Lower leg skin (tissue), 4 donors: ENCODE data around the gene ANKS1A. TPM values are rescaled to one million over a fixed set of nuclear protein-coding genes. Genes with fewer than 3 reads are reported as not detected.

Source experiments
- DNase-seq, 2 donors: peaks; one replicate each; pipeline ENCODE4 v3.0.0-alpha.2; 2019; ENCODE audit warnings: low spot score in 2 of 2
- H3K4me3 ChIP-seq: fragments of 200-600 bp; sonication (generic); 2 replicates; pipeline ENCODE4 v1.5.1; 2017; ENCODE audit warnings: mild to moderate bottlenecking, low read depth; ENCODE audit not compliant: poor library complexity, severe bottlenecking
- POLR2A ChIP-seq, 2 donors: fragments of 450-650 bp; IDR thresholded peaks; one replicate each; pipeline ENCODE4 v1.6.1; 2016 to 2017; ENCODE audit warnings: antibody characterized with exemption in 2 of 2, mild to moderate bottlenecking in 1 of 2, moderate library complexity in 1 of 2
- WGBS, 2 donors: methylation state at CpG; one replicate each; pipeline ENCODE4 v1.1.5; 2018; 5-methylcytosine and 5-hydroxymethylcytosine counted together
- intact Hi-C: fragments of 100-400 bp; cut with DNase I; formaldehyde crosslinking; loops from one replicate; pipeline ENCODE4 v1.15.0; 2023; ENCODE audit warnings: low total_unique reads
- total RNA-seq, 4 donors: library from RNA; depleted of rRNA; stranded (reverse); fragments of >200 nt; gene quantifications; one replicate each; pipeline ENCODE4 v1.1.0, GENCODE V29; 2016
- TF ChIP-seq, protein P1 (sequence below), 3 donors: fragments of 450-650 bp; IDR thresholded peaks; one replicate each; pipeline ENCODE4 v1.5.1; 2016; ENCODE audit warnings: antibody characterized with exemption in 3 of 3, mild to moderate bottlenecking in 3 of 3, moderate library complexity in 2 of 3

The ANKS1A gene
- total RNA-seq, 4 donors from 2014 or later, result 22.9 to 27.8 (median 25.3) TPM

DNA sequence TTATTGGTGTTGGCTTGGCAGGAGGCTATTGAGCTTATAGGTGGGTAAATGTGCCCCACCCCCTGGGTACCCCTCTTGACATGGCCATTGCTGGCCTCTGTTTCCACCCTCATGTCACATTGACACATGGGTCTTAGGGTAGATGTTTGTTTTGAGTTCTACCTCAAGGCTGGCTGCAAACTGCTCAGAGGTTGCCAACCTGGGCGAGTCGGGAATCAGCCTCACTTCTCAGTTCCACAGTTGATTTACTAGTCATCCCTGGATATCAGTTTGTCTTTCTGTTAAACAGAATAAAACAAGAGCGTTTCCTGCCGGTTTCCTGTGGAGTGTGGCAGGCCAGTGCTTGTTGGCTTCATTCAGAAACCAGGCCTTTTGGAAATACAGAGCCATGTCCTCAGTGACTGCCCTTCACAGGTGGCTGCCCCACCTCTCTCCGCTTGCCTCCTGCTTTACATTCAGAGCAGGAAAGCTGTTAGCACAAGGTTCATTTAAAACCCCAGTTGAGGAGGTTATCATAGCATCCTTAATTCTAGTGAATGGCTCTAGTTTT lies 146.5 kb downstream of the ANKS1A start:
- intact Hi-C loops, result no loop called here
- WGBS, 2 donors, result 37 to 38% methylated on average over 5 of the region's 5 CpGs
- TF ChIP-seq, protein P1, sequence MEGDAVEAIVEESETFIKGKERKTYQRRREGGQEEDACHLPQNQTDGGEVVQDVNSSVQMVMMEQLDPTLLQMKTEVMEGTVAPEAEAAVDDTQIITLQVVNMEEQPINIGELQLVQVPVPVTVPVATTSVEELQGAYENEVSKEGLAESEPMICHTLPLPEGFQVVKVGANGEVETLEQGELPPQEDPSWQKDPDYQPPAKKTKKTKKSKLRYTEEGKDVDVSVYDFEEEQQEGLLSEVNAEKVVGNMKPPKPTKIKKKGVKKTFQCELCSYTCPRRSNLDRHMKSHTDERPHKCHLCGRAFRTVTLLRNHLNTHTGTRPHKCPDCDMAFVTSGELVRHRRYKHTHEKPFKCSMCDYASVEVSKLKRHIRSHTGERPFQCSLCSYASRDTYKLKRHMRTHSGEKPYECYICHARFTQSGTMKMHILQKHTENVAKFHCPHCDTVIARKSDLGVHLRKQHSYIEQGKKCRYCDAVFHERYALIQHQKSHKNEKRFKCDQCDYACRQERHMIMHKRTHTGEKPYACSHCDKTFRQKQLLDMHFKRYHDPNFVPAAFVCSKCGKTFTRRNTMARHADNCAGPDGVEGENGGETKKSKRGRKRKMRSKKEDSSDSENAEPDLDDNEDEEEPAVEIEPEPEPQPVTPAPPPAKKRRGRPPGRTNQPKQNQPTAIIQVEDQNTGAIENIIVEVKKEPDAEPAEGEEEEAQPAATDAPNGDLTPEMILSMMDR (IDR thresholded peaks at IDR 0.05), result no peak
- TF ChIP-seq POLR2A (IDR thresholded peaks at IDR 0.05), result no peak
- no peak overlapping the region for H3K4me3 ChIP-seq
- peak in 1 of 2 donors; percentile 79 for DNase-seq

DNA sequence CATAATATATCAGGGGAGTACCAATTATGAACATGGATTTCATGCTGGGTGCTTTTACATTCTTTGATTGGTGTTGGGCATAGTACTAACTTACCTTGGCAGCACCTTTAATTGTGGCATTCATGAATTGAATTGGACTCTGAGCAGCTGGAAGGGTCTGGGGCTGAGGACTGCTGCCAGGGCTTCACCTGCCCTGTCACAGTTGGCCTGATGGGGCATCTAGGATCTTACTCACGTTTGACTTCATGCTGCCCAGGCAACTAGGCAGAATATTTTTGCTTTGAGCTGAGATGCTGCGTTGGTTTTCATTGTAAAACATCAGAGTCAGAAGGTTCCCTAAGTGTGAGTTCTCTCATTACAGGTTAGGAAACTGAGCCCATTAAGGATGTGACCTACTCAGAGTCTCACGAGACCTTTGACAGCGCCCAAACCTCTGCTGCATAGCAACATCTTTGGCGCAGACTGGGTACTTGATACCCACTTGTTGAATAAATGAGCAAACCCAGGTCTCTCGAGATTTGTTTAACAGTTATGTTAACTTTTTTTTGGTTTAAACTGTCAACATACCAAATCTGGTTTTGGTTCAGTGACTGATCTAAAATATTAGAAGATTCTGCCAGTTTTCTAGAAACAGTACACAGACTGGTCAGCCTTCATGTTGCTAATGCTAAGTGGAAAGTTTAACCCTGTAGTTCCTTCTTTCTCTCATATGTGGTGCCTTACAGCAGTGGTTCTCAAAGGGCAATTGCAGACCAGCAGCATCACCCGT lies 147.2 kb downstream of the ANKS1A start:
- intact Hi-C loops, result no loop called here
- WGBS, 2 donors, result 63 to 74% methylated on average over 7 of the region's 7 CpGs
- no peak overlapping the region for H3K4me3 ChIP-seq
- TF ChIP-seq POLR2A (IDR thresholded peaks at IDR 0.05), result no peak
- TF ChIP-seq, protein P1 (IDR thresholded peaks at IDR 0.05), result no peak
- peak in 1 of 2 donors; percentile 52 for DNase-seq

DNA sequence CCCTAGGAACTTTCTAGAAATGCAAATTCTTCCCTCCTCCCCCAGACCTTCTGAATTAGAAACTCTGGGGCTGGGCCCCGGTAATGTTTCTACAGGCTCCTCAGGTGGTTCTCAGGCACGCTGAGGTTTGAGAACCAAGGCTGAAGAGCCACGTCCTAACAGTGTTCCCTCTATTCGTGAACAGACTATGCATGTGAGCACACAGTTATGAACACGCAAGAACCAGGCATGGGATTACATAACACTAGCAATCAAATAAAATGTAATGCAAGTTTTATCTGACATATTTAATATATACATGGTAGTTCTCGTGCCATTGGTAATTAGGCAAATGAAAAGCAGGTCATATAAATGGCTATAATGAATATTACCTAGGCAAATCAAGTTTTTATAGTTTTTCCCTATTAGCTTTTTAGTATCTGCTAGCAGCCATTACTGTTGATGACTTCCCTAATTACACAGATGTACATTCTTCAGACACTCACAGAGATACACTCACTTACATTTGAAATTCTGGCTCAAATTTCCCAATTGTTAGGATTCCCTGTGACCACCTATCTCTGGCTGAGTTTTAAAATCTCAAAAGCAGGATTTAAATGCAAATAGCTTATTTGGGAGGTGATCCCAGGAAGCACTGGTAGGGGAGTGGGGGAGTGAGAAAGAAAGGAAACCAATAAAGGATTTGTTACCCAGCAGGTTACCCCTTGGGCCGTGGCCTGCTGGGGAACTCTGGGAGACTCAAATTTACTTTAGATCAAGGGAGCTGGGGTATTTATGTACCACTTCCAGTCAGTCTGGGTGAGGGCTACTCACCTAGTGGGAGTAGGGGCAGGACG lies 148.0 kb downstream of the ANKS1A start:
- TF ChIP-seq, protein P1 (IDR thresholded peaks at IDR 0.05), result no peak
- TF ChIP-seq POLR2A (IDR thresholded peaks at IDR 0.05), result no peak
- peak in 1 of 2 donors; percentile 49 for DNase-seq
- no peak overlapping the region for H3K4me3 ChIP-seq
- intact Hi-C loops, result no loop called here
- 62 to 74% methylated on average over 8 of the region's 8 CpGs for WGBS, 2 donors

DNA sequence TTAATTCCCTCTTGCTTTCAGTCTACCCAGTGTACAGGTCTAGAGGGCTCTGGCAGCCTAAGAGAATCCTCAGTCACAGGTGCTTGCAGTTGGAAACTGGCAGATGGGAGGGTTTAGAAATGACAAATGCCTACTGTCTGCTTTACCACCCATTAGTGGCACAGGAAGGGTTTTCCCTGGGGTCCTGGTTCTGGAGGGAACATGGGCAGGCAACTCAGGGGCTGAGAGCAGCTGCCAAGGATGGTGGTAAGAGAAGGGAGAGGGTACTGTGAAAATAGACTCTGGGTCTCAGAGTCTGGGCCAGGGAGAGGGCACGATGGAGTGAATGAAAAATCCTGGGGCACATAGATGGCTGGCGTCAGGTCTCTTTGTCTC lies 148.6 kb downstream of the ANKS1A start:
- TF ChIP-seq, protein P1 (IDR thresholded peaks at IDR 0.05), result no peak
- no peak for TF ChIP-seq POLR2A (IDR thresholded peaks at IDR 0.05)
- no peak overlapping the region for H3K4me3 ChIP-seq
- peak in 1 of 2 donors; percentile 28 for DNase-seq
- WGBS, 2 donors, result 92 to 95% methylated on average over 2 of the region's 2 CpGs
- intact Hi-C loops, result no loop called here

DNA sequence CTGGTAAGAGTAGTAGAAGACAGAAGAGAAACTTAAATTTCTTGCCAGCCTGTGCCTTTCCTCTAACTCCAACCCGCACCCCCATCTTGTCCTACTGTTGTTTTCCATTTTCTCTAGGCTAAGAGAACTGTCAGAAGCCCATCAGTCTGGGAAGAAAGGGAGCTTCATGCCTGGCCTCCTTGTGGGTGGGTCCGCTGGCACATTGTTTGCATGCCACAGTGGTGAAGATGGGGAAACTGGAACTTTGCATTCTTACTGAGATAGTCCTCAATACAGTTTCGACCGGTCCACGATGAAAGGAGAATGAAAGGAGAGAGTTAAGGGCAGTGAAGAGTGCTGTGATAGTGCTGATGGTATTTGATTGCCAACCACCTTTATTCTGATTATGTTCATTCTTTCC lies 149.0 kb downstream of the ANKS1A start:
- intact Hi-C loops, result no loop called here
- no peak overlapping the region for H3K4me3 ChIP-seq
- DNase-seq, result peak in 1 of 2 donors; percentile 42
- no peak for TF ChIP-seq POLR2A (IDR thresholded peaks at IDR 0.05)
- TF ChIP-seq, protein P1 (IDR thresholded peaks at IDR 0.05), result no peak
- 77 to 87% methylated on average over 5 of the region's 5 CpGs for WGBS, 2 donors
